Measurements from ENCODE around the gene HDAC11. TPM values are rescaled to one million over a fixed set of nuclear protein-coding genes. Genes with fewer than 3 reads are reported as not detected.
A peak's percentile ranks its signal among the peaks of the same experiment; 100 is the strongest.

HDAC11 gene
- total RNA-seq, 1 experiment from 2014 or later, result 1.0 TPM

DNA sequence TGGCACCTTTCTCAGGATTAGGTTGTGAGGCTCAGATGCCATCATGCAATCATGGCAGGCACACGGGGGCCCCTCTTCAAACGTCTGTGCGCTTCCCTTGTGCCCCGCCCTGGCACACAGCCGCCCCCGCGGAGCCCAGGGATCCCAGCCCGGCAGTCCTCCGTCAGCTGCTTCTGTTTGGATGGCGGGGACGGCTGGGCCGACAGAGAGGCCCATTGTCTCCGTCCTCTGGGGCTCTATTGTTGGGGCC is 849 bp upstream of the HDAC11 start:
- Histone ChIP-seq H3K4me1 (ENCODE audit: insufficient read depth, low read length, poor library complexity, severe bottlenecking) (no peaks in the 10 kb centered on the region), H3K27me3 (replicated peaks; ENCODE audit: insufficient read depth, low read depth, low read length, poor library complexity) (no peaks in the 10 kb centered on the region), H3K9me3 (ENCODE audit: low read depth, low read length, poor library complexity, severe bottlenecking) (no peaks in the 10 kb centered on the region), H3K36me3 (ENCODE audit: insufficient read depth, low read length, poor library complexity, severe bottlenecking) (no peaks in the 10 kb centered on the region), H3K4me3 (ENCODE audit: low read depth, low read length, poor library complexity, severe bottlenecking) (peak overlapping the region; percentile 63), H3K27ac (ENCODE audit: low read depth, low read length, poor library complexity, severe bottlenecking) (peak overlapping the region; percentile 70)
- peak; percentile 30 for DNase-seq (ENCODE audit: low spot score)
- POLR2A ChIA-PET (ENCODE audit: low non-redundant PET), result no interaction called here
- intact Hi-C loops (cut with micrococcal nuclease; ENCODE audit: unreplicated experiment), result no loop called here
- TF ChIP-seq EZH2 (IDR thresholded peaks at IDR 0.05; ENCODE audit: borderline replicate concordance, low read depth, low read length, poor library complexity, severe bottlenecking) (no peak), CTCF (conservative IDR thresholded peaks at IDR 0.05; ENCODE audit: low read depth, low read length) (no peak)
- BruUV-seq (replicated peaks), result no TSS peak
- CTCF ChIA-PET, result no interaction called here

DNA sequence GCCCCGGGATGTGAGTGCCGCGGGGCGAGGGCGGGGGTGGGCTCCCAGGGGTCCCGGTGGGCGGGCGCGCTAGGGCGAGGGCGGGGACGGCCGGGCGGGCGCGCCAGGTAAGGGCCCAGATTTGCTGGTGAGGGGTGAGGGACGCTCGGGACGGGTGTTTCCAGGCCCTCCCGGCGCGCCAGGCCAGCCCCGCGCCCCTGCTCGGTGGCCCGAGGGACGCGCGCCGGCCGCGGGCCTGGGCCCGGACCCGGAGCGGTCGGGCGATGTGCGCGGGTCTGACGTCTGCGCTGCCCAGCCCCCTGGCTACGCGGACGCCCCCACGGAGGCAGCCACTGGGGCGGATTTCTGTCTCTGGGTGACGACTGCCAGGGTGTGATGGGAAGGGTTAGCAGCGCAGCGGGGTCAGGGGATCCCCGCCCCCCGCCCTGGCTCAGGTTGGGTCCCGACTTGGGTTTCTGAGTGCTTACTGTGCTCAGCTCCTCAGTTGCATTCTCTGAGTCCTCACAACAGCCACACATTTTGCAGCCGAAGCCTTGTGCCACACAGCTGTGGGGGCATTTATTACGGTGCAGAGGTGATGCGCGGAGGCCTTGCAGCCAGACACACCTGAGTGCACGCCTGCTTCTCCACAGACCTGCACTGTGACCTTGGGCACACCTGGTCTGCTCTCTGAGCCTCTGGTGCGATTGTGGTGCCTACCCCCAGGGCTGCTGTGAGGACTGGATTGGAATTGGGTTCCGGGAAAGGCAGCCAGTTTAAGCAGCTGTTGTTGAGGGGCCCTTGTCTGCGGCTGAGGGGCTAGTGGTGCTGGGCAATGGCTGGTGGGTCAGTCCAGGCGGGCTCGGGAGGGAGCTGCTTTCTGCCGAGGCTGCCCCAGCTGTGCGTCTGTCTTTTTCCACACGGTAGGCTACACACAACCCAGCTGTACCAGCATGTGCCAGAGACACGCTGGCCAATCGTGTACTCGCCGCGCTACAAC is 523 bp downstream of the HDAC11 start:
- Histone ChIP-seq H3K27ac (ENCODE audit: low read depth, low read length, poor library complexity, severe bottlenecking) (peak overlapping the region; percentile 54), H3K36me3 (ENCODE audit: insufficient read depth, low read length, poor library complexity, severe bottlenecking) (no peaks in the 10 kb centered on the region), H3K9me3 (ENCODE audit: low read depth, low read length, poor library complexity, severe bottlenecking) (no peaks in the 10 kb centered on the region), H3K4me3 (ENCODE audit: low read depth, low read length, poor library complexity, severe bottlenecking) (peak overlapping the region; percentile 63), H3K27me3 (replicated peaks; ENCODE audit: insufficient read depth, low read depth, low read length, poor library complexity) (no peaks in the 10 kb centered on the region), H3K4me1 (ENCODE audit: insufficient read depth, low read length, poor library complexity, severe bottlenecking) (no peaks in the 10 kb centered on the region)
- POLR2A ChIA-PET (ENCODE audit: low non-redundant PET), result interaction anchor here (0.6 kb wide), 3 partner anchors 10 to 238 kb away, joined by 5 to 13 read pairs (median 7); no protein-coding TSS in a partner anchor
- no TSS peak for BruUV-seq (replicated peaks)
- intact Hi-C loops (cut with micrococcal nuclease; ENCODE audit: unreplicated experiment), result no loop called here
- peak; percentile 22 for DNase-seq (ENCODE audit: low spot score)
- TF ChIP-seq EZH2 (IDR thresholded peaks at IDR 0.05; ENCODE audit: borderline replicate concordance, low read depth, low read length, poor library complexity, severe bottlenecking), result no peak
- TF ChIP-seq CTCF (conservative IDR thresholded peaks at IDR 0.05; ENCODE audit: low read depth, low read length), result no peak
- CTCF ChIA-PET, result interaction anchor here (0.6 to 1.1 kb wide), 5 partner anchors 14 to 389 kb away, joined by 3 to 11 read pairs (median 4); no protein-coding TSS in a partner anchor

- Histone ChIP-seq H3K4me1 (ENCODE audit: insufficient read depth, low read length, poor library complexity, severe bottlenecking) (no peaks in the 10 kb centered on the region), H3K36me3 (ENCODE audit: insufficient read depth, low read length, poor library complexity, severe bottlenecking) (no peaks in the 10 kb centered on the region), H3K9me3 (ENCODE audit: low read depth, low read length, poor library complexity, severe bottlenecking) (no peaks in the 10 kb centered on the region), H3K27me3 (replicated peaks; ENCODE audit: insufficient read depth, low read depth, low read length, poor library complexity) (no peaks in the 10 kb centered on the region), H3K27ac (ENCODE audit: low read depth, low read length, poor library complexity, severe bottlenecking) (no peak overlapping the region), H3K4me3 (ENCODE audit: low read depth, low read length, poor library complexity, severe bottlenecking) (no peak overlapping the region)
- TF ChIP-seq EZH2 (IDR thresholded peaks at IDR 0.05; ENCODE audit: borderline replicate concordance, low read depth, low read length, poor library complexity, severe bottlenecking) (no peak), CTCF (conservative IDR thresholded peaks at IDR 0.05; ENCODE audit: low read depth, low read length) (no peak)
- DNase-seq (ENCODE audit: low spot score), result no peak
- CTCF ChIA-PET, result no interaction called here
- no TSS peak for BruUV-seq (replicated peaks)
- POLR2A ChIA-PET (ENCODE audit: low non-redundant PET), result no interaction called here
- intact Hi-C loops (cut with micrococcal nuclease; ENCODE audit: unreplicated experiment), result no loop called here
Observed at GRCh38 chr3:13482106-13482690, 2.1 kb downstream of the HDAC11 start.
